Activated T-cell treated with anti-CD3 and anti-CD28 coated beads, Interleukin-2, amount 50 U/mL, for 4 hours (primary cell): Measurements from ENCODE around the gene ARHGAP5. TPM values are rescaled to one million over a fixed set of nuclear protein-coding genes. Genes with fewer than 3 reads are reported as not detected.
A peak's percentile ranks its signal among the peaks of the same experiment; 100 is the strongest.

Experiments used
- ATAC-seq, 2 donors: fragments of 200-7000 bp; cut with Tn5 transposase; one replicate each; pipeline ENCODE4 v1.10.0; 2021
- DNase-seq: peaks from one replicate; pipeline ENCODE4 v3.0.0-alpha.2; 2020
- H3K27me3 Mint-ChIP-seq: one replicate; pipeline ENCODE4 v1.8.0; 2021; ENCODE audit warnings: low read depth, mixed read lengths
- H3K36me3 Mint-ChIP-seq: one replicate; pipeline ENCODE4 v1.8.0; 2022; ENCODE audit warnings: mixed read lengths; ENCODE audit not compliant: insufficient read depth
- H3K4me1 Mint-ChIP-seq: one replicate; pipeline ENCODE4 v1.8.0; 2021; ENCODE audit warnings: low read depth, mixed read lengths
- H3K4me3 Mint-ChIP-seq: one replicate; pipeline ENCODE4 v1.8.0; 2021; ENCODE audit warnings: mild to moderate bottlenecking, moderate library complexity, mixed read lengths
- H3K9me3 Mint-ChIP-seq: one replicate; pipeline ENCODE4 v1.8.0; 2021; ENCODE audit warnings: mixed read lengths
- total RNA-seq, 3 donors: library from RNA; stranded (reverse); gene quantifications; one replicate each; pipeline ENCODE4 v1.2.1, GENCODE V29; 2021

The ARHGAP5 gene
- total RNA-seq, 3 donors from 2014 or later, result 35.1 to 37.8 (median 36.4) TPM

- Mint-ChIP-seq H3K36me3 (peaks cover 30% of the 10 kb centered on the region), H3K9me3 (peaks cover under 1% of the 10 kb centered on the region), H3K27me3 (no peaks in the 10 kb centered on the region), H3K4me3 (no peak overlapping the region), H3K4me1 (peaks cover 4% of the 10 kb centered on the region)
- ATAC-seq (no peak), DNase-seq (no peak)
These were observed 65.2 kb downstream of the ARHGAP5 start for GRCh38 chr14:32142341-32142740.

DNA sequence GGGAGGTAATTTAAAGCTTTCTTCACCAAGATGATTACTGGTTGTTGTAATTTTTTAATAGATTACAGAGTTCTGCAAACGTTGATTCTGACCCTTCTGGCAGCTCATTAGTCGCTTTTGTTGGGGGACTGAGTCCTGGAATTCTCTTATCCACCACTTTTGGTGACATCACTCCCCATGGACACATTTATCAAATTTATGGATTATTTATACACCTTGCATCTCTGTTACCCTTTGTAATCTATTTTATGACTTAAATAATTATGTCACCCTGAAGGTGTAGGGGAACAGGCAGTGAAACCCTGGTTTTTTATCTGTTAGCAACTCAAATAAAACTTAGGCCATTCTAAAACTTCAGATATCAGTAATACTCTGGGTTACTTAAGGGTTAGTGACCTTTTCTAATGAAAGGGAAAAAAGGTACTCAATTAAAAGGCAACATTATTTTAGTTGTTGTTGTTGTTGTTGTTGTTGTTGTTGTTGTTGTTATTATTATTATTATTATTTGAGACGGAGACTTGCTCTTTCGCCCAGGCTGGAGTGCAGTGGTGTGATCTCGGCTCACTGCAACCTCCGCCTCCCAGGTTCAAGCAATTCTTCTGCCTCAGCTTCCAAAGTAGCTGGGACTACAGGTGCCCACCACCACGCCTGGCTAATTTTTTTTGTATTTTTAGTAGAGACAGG, 65.8 kb downstream of the ARHGAP5 start:
- ATAC-seq (no peak), DNase-seq (no peak)
- no peaks in the 10 kb centered on the region for H3K27me3 Mint-ChIP-seq
- H3K36me3 Mint-ChIP-seq, result peaks cover 27% of the 10 kb centered on the region
- H3K4me3 Mint-ChIP-seq, result no peak overlapping the region
- H3K9me3 Mint-ChIP-seq, result no peaks in the 10 kb centered on the region
- peaks cover 4% of the 10 kb centered on the region for H3K4me1 Mint-ChIP-seq

DNA sequence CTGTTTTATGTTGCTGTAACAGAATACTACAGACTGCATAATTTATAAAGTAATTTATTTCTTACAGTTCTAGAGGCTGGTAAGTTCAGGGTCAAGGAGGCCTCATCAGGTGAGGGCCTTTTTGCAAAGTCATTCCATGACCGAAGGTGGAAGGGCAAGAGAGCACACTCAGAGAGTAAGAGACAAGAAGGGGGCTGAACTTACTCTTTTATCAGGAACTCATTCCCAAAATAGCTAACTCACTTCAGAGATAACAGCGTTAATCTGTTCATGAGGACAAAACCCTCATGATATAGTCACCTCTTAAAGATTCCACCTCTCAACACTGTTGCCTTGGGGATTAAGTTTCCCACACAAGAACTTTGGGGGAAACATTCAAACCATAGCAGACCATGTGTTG, 73.3 kb downstream of the ARHGAP5 start:
- Mint-ChIP-seq H3K36me3 (peaks cover 27% of the 10 kb centered on the region), H3K27me3 (no peaks in the 10 kb centered on the region), H3K4me1 (no peaks in the 10 kb centered on the region), H3K9me3 (no peaks in the 10 kb centered on the region), H3K4me3 (no peak overlapping the region)
- DNase-seq (no peak), ATAC-seq (no peak)

DNA sequence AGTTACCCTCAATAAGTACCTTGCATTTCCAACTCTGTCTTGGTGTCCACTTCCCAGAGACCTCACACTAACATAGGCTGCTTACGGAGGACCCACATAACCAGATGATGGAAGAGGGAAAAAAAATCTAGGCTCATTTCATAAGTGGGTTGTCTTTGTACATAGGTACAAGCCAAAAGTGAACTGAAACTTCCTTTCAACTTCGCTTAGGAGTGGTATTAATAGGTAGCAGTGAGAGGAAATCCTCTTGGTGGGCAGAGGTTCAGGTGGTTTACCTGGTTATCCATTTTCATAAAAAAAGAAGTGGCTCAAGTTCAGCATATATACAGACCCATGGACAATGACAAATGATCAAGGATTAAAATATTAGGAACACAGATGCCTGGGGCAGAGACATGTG, 88.9 kb downstream of the ARHGAP5 start:
- Mint-ChIP-seq H3K4me1 (no peaks in the 10 kb centered on the region), H3K27me3 (no peaks in the 10 kb centered on the region), H3K36me3 (no peaks in the 10 kb centered on the region), H3K9me3 (peaks cover 12% of the 10 kb centered on the region), H3K4me3 (no peak overlapping the region)
- no peak for DNase-seq
- no peak for ATAC-seq

DNA sequence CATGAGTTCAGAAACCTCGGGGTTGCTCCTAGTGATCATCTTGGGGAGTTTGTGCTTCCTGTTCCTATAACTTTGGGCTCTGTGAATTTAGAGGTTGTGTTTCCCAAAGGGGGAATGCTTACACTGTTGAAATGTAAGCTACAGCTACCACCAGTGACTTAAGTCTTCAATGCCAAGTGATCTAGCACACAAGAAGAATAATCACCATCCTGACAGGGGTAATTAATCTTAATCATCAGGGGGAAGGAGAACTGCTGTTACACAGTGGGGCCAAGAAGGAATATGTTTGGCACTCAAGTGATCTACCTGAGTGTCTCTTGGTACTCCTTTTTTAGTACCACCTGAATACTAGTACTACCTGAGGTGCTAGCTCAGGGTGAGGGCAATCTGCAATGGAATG, 89.8 kb downstream of the ARHGAP5 start:
- Mint-ChIP-seq H3K4me3 (no peak overlapping the region), H3K9me3 (peaks cover 7% of the 10 kb centered on the region), H3K27me3 (no peaks in the 10 kb centered on the region), H3K4me1 (no peaks in the 10 kb centered on the region), H3K36me3 (no peaks in the 10 kb centered on the region)
- DNase-seq (no peak), ATAC-seq (no peak)

- no peaks in the 10 kb centered on the region for H3K27me3 Mint-ChIP-seq
These were observed 90.8 kb downstream of the ARHGAP5 start for GRCh38 chr14:32167907-32168306.

GRCh38 chr14:32169191-32169590, 92.1 kb downstream of the ARHGAP5 start:
- Mint-ChIP-seq H3K27me3 (no peaks in the 10 kb centered on the region), H3K4me1 (no peaks in the 10 kb centered on the region), H3K9me3 (no peaks in the 10 kb centered on the region), H3K36me3 (no peaks in the 10 kb centered on the region), H3K4me3 (no peak overlapping the region)
- ATAC-seq (no peak), DNase-seq (no peak)

More at GRCh38 chr14:32167907-32168306, 90.8 kb downstream of the ARHGAP5 start:
- Mint-ChIP-seq H3K9me3 (no peaks in the 10 kb centered on the region), H3K4me1 (no peaks in the 10 kb centered on the region), H3K36me3 (no peaks in the 10 kb centered on the region), H3K4me3 (no peak overlapping the region)
- DNase-seq (no peak), ATAC-seq (no peak)

DNA sequence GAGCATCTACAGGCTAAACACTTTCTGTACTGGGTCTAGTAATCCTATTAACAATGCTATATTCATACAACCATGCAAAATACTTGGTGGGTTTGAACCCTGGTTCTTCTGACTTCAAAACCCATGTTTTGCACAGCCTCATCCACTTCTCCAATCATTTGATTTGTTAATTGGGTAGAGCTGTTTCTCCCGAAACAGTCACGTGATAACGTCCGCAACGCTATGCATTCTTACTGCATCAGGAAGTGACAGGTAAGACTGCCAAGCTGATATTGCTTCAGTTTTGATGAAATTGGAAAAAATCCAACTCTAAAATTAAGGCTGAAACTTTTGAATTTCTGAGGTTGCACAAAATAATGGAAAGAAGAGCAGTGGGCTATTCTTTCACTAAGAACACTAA, 94.4 kb downstream of the ARHGAP5 start:
- H3K36me3 Mint-ChIP-seq, result no peaks in the 10 kb centered on the region
- no peak for DNase-seq
- H3K27me3 Mint-ChIP-seq, result no peaks in the 10 kb centered on the region
- no peak overlapping the region for H3K4me3 Mint-ChIP-seq
- H3K9me3 Mint-ChIP-seq, result no peaks in the 10 kb centered on the region
- H3K4me1 Mint-ChIP-seq, result no peaks in the 10 kb centered on the region
- no peak for ATAC-seq

GRCh38 chr14:32183151-32184058, 106.3 kb downstream of the ARHGAP5 start:
- Mint-ChIP-seq H3K4me1 (peaks cover 3% of the 10 kb centered on the region), H3K9me3 (peaks cover 9% of the 10 kb centered on the region), H3K36me3 (no peaks in the 10 kb centered on the region), H3K4me3 (no peak overlapping the region), H3K27me3 (peaks cover 6% of the 10 kb centered on the region)
- ATAC-seq (no peak), DNase-seq (no peak)

DNA sequence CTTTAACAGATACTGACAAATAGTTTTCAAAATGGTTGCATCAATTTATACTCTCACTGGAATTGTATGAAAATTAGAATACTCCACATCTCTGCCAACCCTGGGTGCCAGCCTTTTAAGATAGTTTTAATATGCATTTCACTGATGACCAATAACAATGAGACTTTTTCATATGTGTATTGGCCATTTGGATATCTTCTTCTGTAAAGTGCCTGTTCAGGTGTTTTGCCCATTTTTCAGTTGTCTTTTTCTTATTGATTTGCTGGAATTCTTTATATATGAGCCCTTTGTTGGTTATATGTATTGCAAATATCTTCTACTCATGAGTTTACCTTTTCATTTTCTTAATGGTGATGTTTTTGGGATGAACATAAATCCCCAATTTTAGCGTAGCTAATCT, 108.0 kb downstream of the ARHGAP5 start:
- ATAC-seq (no peak), DNase-seq (no peak)
- Mint-ChIP-seq H3K36me3 (no peaks in the 10 kb centered on the region), H3K27me3 (peaks cover 6% of the 10 kb centered on the region), H3K4me3 (no peak overlapping the region), H3K9me3 (peaks cover 5% of the 10 kb centered on the region), H3K4me1 (peaks cover 3% of the 10 kb centered on the region)

DNA sequence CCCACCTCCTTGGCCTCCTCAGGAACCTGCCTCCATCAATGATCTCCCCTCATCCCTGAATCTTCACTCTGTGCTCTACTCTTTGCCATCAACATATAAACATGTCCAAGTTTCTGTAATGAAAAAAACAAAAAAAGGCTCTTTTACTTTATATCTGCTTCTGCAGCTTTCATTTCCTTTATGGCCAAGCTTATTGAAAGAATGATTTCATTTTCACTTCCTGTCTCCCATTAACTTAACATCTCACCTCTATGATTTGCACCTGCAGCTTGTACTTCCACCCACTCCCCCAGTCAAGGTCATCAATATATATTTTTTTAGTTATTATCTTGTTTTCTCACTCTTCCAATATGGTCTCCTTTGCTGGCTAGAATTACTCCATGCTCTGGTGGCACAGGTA, 109.1 kb downstream of the ARHGAP5 start:
- ATAC-seq, result no peak
- peaks cover 3% of the 10 kb centered on the region for H3K4me1 Mint-ChIP-seq
- no peak for DNase-seq
- peaks cover 6% of the 10 kb centered on the region for H3K27me3 Mint-ChIP-seq
- H3K4me3 Mint-ChIP-seq, result no peak overlapping the region
- peaks cover 5% of the 10 kb centered on the region for H3K9me3 Mint-ChIP-seq
- H3K36me3 Mint-ChIP-seq, result no peaks in the 10 kb centered on the region

DNA sequence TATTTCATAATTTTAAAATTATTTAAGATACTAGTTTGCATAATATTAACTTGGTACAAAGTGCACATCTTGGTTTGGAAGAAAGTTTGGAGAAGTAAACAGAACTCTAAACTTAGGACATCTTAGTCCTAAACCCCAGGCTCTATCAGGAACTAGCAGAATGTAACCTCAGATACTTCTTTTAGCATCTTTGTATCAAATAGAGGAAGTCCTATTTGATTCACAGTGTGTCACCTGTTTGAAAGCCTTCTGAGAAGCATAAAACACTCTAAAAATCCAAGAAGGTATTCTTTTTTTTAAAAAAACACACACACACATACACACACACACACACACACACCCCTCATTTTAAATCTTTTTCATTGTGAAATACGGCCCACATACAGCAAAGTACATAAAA, 112.7 kb downstream of the ARHGAP5 start:
- ATAC-seq (no peak), DNase-seq (no peak)
- Mint-ChIP-seq H3K36me3 (no peaks in the 10 kb centered on the region), H3K4me1 (peaks cover 3% of the 10 kb centered on the region), H3K9me3 (peaks cover 5% of the 10 kb centered on the region), H3K4me3 (no peak overlapping the region), H3K27me3 (peaks cover 9% of the 10 kb centered on the region)

GRCh38 chr14:32190673-32191072, 113.6 kb downstream of the ARHGAP5 start:
- Mint-ChIP-seq H3K27me3 (peaks cover 8% of the 10 kb centered on the region), H3K4me3 (no peak overlapping the region), H3K9me3 (no peaks in the 10 kb centered on the region), H3K4me1 (peaks cover 3% of the 10 kb centered on the region), H3K36me3 (no peaks in the 10 kb centered on the region)
- ATAC-seq, result no peak
- no peak for DNase-seq

- H3K27me3 Mint-ChIP-seq, result peaks cover 9% of the 10 kb centered on the region
- H3K9me3 Mint-ChIP-seq, result no peaks in the 10 kb centered on the region
- no peak for DNase-seq
- no peaks in the 10 kb centered on the region for H3K4me1 Mint-ChIP-seq
- H3K4me3 Mint-ChIP-seq, result no peak overlapping the region
- no peaks in the 10 kb centered on the region for H3K36me3 Mint-ChIP-seq
- ATAC-seq, result peak in 1 of 2 donors; percentile 14
These were observed 115.7 kb downstream of the ARHGAP5 start for GRCh38 chr14:32192712-32193373.
